Breast epithelium (tissue), 4 donors: ENCODE results near the gene FMN1. TPM values are rescaled to one million over a fixed set of nuclear protein-coding genes. Genes with fewer than 3 reads are reported as not detected.

ENCODE experiments used
- DNase-seq, 2 donors: peaks; one replicate each; pipeline ENCODE4 v3.0.0-alpha.2; 2019; ENCODE audit warnings: low spot score in 2 of 2
- H3K27ac ChIP-seq, 2 donors: fragments of 200-600 bp; sonication (generic) in 1 of 2; one replicate each; pipeline ENCODE4 v1.5.1; 2016 to 2019; ENCODE audit warnings: mild to moderate bottlenecking in 1 of 2
- H3K27me3 ChIP-seq, 2 donors: fragments of 200-600 bp; sonication (generic) in 1 of 2; one replicate each; pipeline versions ENCODE4 v1.5.1 to v1.6.0; 2017 to 2019; ENCODE audit warnings: control low read depth in 1 of 2, mild to moderate bottlenecking in 1 of 2
- H3K36me3 ChIP-seq: fragments of 200-600 bp; one replicate; pipeline ENCODE4 v1.5.1; 2019
- H3K4me1 ChIP-seq, 2 donors: fragments of 200-600 bp; sonication (generic); one replicate each; pipeline ENCODE4 v1.5.1; 2016 to 2019; ENCODE audit warnings: control low read depth in 1 of 2
- H3K4me3 ChIP-seq, 3 donors: fragments of 200-600 bp; sonication (generic); 1 replicate in 2 of 3; 2 replicates in 1 of 3; pipeline ENCODE4 v1.5.1; 2016 to 2019; ENCODE audit warnings: mild to moderate bottlenecking in 3 of 3, moderate library complexity in 2 of 3
- H3K9me3 ChIP-seq, 2 donors: fragments of 200-600 bp; sonication (generic) in 1 of 2; one replicate each; pipeline ENCODE4 v1.5.1; 2016 to 2019; ENCODE audit warnings: control low read depth in 1 of 2
- CTCF ChIP-seq, 3 donors: fragments of 450-650 bp; IDR thresholded peaks; one replicate each; pipeline ENCODE4 v1.5.1; 2016 to 2017; ENCODE audit warnings: antibody characterized with exemption in 3 of 3, mild to moderate bottlenecking in 3 of 3, moderate library complexity in 3 of 3
- POLR2A ChIP-seq: fragments of 450-650 bp; IDR thresholded peaks from one replicate; pipeline ENCODE4 v1.6.1; 2016; ENCODE audit warnings: antibody characterized with exemption, mild to moderate bottlenecking, moderate library complexity
- POLR2AphosphoS5 ChIP-seq, 3 donors: sonication (generic); formaldehyde crosslinking; IDR thresholded peaks; one replicate each; pipeline ENCODE4 v1.6.1; 2017; ENCODE audit warnings: antibody characterized with exemption in 3 of 3
- intact Hi-C: fragments of 100-400 bp; cut with DNase I; formaldehyde crosslinking; loops from one replicate; pipeline ENCODE4 v1.15.1; 2023; ENCODE audit warnings: low total_unique reads
- total RNA-seq, 3 donors: library from RNA; depleted of rRNA; stranded (reverse); fragments of >200 nt; gene quantifications; one replicate each; pipeline ENCODE4 v1.1.0, GENCODE V29; 2016

Gene FMN1
- total RNA-seq, 3 donors from 2014 or later: 33.1 to 56.8 (median 50.7) TPM

GRCh38 chr15:32802286-32802936, 392.1 kb downstream of the FMN1 start:
- H3K27ac ChIP-seq: no peak overlapping the region
- TF ChIP-seq POLR2A (no peak), CTCF (IDR thresholded peaks at IDR 0.05) (no peak), POLR2AphosphoS5 (IDR thresholded peaks at IDR 0.05) (no peak)
- intact Hi-C loops: no loop called here
- H3K9me3 ChIP-seq: peaks cover 0 to 5% of the 10 kb centered on the region in 2 donors
- H3K36me3 ChIP-seq: no peaks in the 10 kb centered on the region
- H3K4me3 ChIP-seq: no peak overlapping the region
- H3K27me3 ChIP-seq: no peaks in the 10 kb centered on the region
- DNase-seq: no peak
- H3K4me1 ChIP-seq: no peaks in the 10 kb centered on the region

- Histone ChIP-seq H3K27ac (no peak overlapping the region), H3K4me3 (no peak overlapping the region), H3K27me3 (no peaks in the 10 kb centered on the region), H3K4me1 (no peaks in the 10 kb centered on the region), H3K36me3 (no peaks in the 10 kb centered on the region), H3K9me3 (peaks cover 0 to 5% of the 10 kb centered on the region in 2 donors)
- no peak for DNase-seq
- no peak for TF ChIP-seq CTCF (IDR thresholded peaks at IDR 0.05)
- TF ChIP-seq POLR2AphosphoS5 (IDR thresholded peaks at IDR 0.05): no peak
- no peak for TF ChIP-seq POLR2A
- intact Hi-C loops: no loop called here
Observed at GRCh38 chr15:32799936-32800535, 394.5 kb downstream of the FMN1 start.

- intact Hi-C loops: no loop called here
- TF ChIP-seq POLR2A: no peak
- no peak for TF ChIP-seq POLR2AphosphoS5 (IDR thresholded peaks at IDR 0.05)
- TF ChIP-seq CTCF (IDR thresholded peaks at IDR 0.05): no peak
Observed at GRCh38 chr15:32796856-32797255, 397.7 kb downstream of the FMN1 start.

GRCh38 chr15:32794973-32795372, 399.5 kb downstream of the FMN1 start:
- H3K36me3 ChIP-seq: no peaks in the 10 kb centered on the region
- no peaks in the 10 kb centered on the region for H3K9me3 ChIP-seq
- TF ChIP-seq POLR2AphosphoS5 (IDR thresholded peaks at IDR 0.05) (no peak), POLR2A (no peak), CTCF (IDR thresholded peaks at IDR 0.05) (no peak)
- no peaks in the 10 kb centered on the region for H3K4me1 ChIP-seq
- DNase-seq: no peak
- H3K4me3 ChIP-seq: no peak overlapping the region
- H3K27me3 ChIP-seq: no peaks in the 10 kb centered on the region
- no peak overlapping the region for H3K27ac ChIP-seq
- intact Hi-C loops: no loop called here

More at GRCh38 chr15:32796856-32797255, 397.7 kb downstream of the FMN1 start:
- Histone ChIP-seq H3K9me3 (no peaks in the 10 kb centered on the region), H3K27me3 (no peaks in the 10 kb centered on the region), H3K4me3 (no peak overlapping the region), H3K4me1 (no peaks in the 10 kb centered on the region), H3K36me3 (no peaks in the 10 kb centered on the region), H3K27ac (no peak overlapping the region)
- no peak for DNase-seq

- DNase-seq: no peak
- Histone ChIP-seq H3K9me3 (no peaks in the 10 kb centered on the region), H3K27ac (no peak overlapping the region), H3K4me3 (no peak overlapping the region), H3K27me3 (no peaks in the 10 kb centered on the region), H3K36me3 (no peaks in the 10 kb centered on the region), H3K4me1 (no peaks in the 10 kb centered on the region)
- intact Hi-C loops: no loop called here
- TF ChIP-seq CTCF (IDR thresholded peaks at IDR 0.05): no peak
- no peak for TF ChIP-seq POLR2AphosphoS5 (IDR thresholded peaks at IDR 0.05)
- no peak for TF ChIP-seq POLR2A
Observed at GRCh38 chr15:32792436-32792835, 402.1 kb downstream of the FMN1 start.
